Measurements from ENCODE around the gene VAMP5.
"Not testable (repeated sequence)": the region's sequence is repeated elsewhere in the genome, so short reads cannot be mapped to it uniquely, and the experiment has no call there.

The VAMP5 gene

DNA sequence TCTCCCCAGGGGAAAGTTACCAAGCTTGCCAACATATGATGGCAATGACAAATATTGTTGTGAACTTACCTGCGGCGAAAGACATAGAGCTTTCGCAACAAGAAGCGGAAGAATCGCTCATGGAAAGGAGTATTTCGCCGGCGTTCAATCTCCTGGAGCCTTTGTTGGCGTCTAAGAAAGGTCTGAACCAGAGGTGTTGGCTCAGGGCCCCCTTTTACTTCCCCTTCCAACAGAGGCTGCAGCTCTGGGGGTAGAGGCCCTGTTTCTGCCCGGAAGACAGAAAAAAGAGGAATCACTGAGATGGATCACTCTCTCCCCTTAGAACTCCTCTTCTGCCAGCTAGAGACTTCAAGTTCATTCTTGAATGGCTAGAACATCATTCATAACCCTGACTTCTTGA lies 33.7 kb upstream of the VAMP5 start:
- no peak for DNase-seq (ENCODE audit: low spot score)

DNA sequence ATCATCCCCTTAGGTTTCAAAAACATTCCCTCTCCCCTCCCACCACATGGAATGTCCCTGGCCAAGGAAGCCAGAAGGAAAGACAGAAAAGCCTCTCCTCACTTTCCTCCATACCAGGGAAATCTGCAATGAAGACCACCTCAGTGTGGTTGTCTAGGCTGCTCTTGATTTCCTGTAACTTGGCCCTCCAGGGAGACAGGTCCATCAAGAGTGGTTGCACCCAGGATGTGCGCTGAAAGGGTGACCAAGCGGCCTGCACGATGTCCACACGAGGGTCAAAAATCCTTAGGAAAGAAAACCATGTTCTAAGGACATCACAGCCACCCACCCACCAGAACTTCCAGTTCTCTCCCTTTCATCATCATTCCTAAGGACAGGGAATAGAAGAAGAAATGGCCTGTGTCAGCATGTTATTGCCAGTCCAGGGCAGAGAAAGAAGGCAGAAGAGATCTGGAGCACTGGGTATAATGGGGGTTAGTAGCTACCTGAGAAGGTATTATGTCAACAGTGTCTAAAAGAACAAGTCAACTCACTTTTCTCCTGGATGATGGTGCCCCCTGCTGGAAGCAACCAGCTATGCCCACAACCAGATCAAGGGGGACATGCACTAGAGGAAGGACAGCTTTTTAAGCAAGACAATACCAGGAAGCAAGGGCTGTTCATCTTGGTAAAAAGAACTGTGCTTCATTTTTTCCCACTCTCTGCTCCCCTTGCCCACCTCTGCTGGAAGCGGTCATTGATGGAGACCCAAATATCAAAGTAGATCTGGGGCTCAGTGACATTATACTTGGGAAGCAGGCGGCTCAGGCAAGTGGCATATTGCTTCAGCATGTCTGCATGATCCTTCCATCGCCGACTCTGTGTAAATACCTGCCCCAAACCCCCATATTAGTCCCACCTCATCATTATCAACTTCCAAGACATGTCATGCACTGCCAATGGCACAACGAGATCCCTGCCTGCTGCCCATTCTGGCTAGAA lies 32.2 kb upstream of the VAMP5 start:
- DNase-seq (ENCODE audit: low spot score), result peak; percentile 81

DNA sequence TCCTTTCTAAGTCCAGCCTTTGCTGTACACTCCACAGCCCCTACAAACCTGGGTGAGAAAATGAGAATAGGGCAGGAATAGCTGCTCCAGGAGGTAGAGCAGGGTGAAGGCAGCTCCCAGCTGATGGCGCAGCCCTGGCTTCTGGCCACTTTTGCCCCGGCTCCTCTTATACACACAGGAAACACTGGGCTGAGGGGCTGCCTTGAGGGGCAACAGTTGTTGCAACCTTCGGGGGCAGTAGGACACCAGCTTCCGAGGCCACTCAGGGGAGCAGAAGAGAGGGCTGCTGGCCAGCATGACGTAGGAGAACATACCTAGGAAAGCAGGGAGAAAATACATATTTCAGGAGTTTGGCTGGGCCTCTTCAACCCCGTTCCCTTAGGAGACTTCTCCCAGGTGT lies 31.0 kb upstream of the VAMP5 start:
- no peak for DNase-seq (ENCODE audit: low spot score)

DNA sequence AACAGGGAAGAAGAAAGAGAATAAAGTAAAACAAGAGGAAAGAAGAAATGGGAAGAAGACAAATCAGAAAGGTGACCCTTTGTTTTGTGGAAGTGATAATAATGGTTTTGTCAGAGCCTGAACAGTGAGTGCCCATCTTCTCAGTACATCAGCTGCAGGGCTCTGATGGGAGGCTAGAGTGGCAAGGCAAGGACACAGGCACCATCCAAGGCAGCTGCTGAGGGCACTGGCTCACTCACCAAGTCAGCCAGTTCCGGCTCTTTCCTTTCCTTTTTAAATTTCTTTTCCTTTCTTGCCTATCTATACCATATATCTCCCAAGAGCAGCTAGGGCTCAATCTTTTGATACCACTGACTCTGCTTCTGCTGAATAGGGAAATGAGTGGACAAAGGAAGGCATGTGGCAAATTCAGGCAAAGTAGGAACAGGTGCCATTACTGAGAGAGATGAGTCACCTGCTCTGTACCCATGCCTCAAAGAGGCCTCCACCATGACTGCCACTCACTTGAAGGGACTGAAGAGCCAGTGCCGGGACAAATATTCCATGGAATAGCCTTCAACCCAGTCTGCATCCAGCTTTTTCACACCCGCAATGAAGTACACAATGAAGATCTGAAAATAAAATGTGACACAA lies 29.1 kb upstream of the VAMP5 start:
- no peak for DNase-seq (ENCODE audit: low spot score)

DNA sequence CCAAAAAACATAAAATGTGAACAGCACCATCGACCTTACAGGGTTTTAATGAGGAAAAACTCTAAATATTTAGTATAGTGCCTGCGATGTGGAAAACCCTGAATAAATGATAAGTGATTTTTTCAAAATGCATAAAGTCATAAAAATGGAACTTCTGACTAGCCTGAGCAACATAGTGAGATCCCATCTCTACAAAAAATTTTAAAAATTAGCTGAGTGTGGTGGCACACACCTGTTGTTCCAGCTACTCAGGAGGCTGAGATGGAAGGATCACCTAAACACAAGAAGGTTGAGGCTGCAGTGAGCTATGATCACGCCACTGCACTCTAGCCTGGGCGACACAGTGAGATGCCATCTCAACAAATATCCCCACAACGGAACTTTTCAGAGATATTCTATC lies 27.1 kb upstream of the VAMP5 start:
- DNase-seq (ENCODE audit: low spot score), result no peak

DNA sequence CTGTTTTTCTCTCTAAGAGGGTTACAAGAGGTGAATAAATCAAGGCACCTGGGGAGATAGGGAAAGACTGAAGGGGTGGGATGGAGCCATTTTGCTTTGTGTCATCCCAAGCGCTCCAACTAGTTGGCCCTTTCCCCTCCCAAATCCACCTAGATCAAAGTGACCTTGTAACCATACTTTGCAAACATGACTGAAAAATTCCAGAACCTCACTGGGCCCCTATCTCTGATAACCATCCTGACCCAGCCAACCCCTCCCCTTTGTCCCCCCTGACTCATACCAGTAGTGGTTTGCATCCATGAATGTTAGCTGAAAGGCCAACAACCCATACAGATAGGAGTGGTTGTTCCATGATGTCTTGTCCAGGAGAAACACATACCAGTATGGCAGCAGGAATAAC lies 26.1 kb upstream of the VAMP5 start:
- DNase-seq (ENCODE audit: low spot score), result no peak

DNA sequence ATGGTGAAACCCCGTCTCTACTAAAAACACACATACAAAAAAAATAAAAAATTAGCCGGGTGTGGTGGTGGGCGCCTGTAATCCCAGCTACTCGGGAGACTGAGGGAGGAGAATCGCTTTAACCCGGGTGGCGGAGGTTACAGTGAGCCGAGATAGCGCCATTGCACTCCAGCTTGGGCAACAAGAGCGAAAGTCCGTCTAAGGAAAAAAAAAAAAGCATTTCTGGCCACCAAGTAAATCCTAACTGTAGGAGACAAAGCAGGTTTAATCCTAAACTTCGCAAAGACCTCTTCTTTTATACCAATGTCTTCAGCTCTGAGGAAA lies 23.9 kb upstream of the VAMP5 start:
- DNase-seq (ENCODE audit: low spot score), result not testable (repeated sequence)

DNA sequence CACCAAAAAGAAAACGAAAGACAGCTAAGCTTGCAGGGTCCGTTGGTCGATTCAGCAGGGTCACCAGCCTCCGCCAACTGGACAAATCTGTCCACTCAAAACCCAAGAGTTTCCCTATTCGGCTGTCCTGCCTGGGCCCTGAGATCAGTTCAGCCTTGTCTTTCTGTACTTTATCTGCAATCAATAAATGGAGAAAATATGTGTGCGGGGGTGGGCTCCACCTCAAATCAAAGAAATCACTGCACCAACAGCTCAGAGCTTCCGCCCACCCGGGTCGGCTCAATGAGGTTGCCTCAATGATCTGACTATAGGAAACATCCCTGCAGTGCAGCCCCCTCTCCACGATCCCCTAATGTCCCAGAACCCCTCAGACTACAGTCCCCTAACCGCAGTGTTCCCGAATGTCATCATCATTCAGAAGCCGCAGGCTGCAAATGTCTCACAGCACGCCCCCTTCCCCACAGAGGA lies 23.4 kb upstream of the VAMP5 start:
- no peak for DNase-seq (ENCODE audit: low spot score)

DNA sequence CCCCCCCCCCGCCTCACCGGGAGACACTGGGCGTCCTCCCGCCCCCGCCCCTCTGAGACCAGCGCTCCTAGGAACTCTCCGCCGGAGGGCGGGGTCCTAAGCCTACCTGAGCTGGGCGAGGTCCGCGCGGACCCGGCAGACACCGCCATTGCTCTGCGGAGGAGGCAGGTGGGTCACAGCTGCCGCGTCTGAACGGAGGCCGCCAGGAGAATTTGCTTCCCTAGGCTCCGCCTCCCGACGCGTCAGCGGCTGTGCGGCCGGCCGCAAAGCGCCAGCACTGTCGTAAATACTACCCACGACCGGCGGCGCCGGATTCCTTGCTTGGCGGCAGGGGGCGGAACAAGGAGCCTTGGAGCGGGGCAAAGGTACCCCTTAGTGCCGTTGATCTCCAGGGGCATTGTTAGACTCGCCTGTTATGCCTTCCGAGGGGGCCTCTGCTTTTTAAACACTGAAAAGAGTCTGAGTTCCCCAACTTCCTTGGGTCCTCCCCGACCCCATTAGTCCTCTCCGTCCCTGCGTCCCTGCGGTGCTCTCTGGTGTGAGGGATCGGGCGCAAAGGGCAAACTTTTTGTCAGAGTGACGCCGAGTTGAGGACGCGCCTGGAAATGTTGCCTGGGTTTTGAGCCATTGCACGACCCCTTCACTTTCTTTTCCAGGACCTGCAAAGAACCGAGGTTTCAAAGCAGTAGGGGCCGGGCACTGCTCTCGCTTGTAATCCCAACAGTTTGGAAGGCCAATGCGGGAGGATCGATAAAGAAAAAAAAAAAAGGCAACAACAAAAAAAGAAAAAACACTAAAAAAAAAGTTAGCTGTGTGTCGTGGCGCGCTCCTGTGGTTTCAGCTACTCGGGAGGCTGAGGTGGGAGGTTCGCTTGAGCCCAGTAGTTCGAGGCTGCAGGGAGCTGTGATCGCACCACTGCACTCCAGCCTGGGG lies 22.7 kb upstream of the VAMP5 start, which contains the start of gene GGCX:
GGCX (minus strand) TSS at position 214 of the 933 bp plus-strand sequence; CDS start at position 149, 65 bp downstream.
- peak; percentile 96 for DNase-seq (ENCODE audit: low spot score)

DNA sequence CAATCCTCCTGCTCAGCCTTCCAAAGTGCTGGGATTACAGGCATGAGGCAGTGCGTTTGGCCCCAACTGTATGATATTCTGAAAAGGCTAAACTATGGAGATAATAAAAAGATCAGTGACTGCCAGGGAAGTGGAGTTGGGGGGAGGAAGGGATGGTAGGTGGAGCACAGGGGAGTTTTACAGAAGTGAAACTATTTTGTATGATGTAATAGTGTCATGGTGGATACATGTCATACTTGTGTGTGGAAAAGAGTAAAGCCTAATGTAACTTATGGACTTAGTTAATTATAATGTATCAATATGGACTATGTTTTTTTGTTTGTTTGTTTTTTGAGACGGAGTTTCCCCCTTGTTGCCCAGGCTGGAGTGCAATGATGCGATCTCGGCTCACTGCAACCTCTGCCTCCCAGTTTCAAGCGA lies 20.1 kb upstream of the VAMP5 start:
- no peak for DNase-seq (ENCODE audit: low spot score)

DNA sequence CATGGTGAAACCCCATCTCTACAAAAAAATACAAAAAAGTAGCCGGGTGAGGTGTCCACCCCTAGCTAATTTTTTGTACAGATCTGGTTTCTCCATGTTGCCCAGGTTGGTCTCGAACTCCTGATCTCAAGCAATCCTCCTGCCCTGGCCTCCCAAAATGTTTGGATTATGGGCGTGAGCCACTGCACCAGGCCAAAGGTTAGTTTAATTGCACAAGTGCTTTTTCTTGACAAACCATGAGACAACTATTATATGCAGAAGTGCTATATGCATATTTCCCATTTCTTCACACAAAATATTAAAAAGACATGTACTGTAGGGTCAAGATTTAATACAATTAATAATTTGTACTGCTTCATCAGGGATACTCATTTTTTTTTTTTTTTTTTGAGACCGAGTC lies 18.0 kb upstream of the VAMP5 start:
- no peak for DNase-seq (ENCODE audit: low spot score)

DNA sequence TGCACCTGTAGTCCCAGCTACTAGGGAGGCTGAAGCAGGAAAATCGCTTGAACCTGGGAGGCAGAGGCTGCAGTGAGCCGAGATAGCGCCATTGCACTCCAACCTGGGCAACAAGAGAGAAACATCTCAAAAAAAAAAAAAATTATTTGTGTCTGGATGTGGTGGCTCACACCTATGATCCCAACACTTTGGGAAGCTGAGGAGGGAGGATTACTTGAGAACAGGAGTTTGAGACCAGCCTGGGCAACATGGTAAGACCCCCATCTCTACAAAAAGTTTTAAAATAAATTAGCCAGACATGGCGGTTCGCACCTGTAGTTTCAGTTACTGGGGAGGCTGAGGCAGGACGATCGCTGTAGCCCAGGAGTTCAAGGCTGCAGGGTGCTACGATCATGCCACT lies 8.5 kb upstream of the VAMP5 start:
- no peak for DNase-seq (ENCODE audit: low spot score)

DNA sequence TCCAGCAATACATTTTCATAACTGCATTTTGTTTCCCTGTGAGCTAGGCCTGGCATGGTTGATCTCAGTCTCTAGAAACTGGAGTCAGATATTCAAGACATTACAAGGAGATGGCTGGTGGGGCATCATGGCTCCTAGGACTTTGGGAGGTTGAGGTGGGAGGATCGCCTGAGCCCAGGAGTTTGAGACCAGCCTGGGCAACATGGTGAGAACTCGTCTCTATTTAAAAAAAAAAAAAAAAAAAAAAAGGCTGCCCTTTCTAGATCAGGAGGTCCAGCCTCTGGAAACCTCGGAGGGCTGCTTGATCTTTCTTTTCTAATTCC lies 7.2 kb upstream of the VAMP5 start:
- no peak for DNase-seq (ENCODE audit: low spot score)

DNA sequence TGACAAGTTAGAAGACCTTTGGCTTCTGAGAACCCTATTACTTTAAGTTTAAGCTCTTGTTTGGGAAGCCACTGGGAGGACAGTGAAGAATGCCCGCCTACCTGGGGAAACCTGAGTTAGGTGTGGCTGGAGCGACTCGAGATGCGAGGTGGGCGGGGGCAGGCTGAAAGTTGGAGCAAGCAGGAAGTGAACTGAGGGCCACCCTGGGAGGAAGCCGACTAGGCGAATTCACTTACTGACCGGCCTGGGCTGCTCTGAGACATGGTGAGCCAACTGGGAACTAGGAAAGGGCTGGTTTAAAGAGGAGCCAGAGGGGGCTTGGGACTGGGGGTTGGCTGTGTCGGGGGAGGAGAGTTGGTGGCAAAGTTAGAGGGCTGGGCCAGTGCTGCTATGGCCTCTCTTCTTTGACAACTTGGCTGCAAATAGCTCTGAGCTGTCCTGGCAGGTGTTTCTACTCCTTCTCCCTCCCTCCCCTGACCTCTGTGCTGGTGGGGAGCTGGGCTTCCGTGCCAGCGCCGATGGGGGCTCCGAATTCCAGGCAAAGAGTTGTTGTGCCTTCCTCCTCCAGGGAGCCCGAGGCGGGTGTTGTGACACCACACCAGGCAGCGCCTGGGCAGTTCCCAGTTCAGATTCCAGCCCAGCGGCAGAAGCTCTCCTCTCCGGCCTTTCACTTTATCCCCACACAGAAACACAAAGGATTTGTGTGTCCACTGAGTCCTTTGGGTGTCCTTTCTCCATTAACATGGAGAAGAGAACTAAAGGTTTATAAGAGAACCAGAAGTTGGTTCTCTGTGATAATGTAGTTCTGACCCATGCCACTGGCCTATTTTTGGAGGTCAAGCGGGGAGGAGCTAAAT lies 6.6 kb upstream of the VAMP5 start, which contains the start of gene VAMP8:
VAMP8 (plus strand) TSS at position 201 of the 857 bp plus-strand sequence; CDS start at position 262, 61 bp downstream.
- DNase-seq (ENCODE audit: low spot score), result peak; percentile 75

DNA sequence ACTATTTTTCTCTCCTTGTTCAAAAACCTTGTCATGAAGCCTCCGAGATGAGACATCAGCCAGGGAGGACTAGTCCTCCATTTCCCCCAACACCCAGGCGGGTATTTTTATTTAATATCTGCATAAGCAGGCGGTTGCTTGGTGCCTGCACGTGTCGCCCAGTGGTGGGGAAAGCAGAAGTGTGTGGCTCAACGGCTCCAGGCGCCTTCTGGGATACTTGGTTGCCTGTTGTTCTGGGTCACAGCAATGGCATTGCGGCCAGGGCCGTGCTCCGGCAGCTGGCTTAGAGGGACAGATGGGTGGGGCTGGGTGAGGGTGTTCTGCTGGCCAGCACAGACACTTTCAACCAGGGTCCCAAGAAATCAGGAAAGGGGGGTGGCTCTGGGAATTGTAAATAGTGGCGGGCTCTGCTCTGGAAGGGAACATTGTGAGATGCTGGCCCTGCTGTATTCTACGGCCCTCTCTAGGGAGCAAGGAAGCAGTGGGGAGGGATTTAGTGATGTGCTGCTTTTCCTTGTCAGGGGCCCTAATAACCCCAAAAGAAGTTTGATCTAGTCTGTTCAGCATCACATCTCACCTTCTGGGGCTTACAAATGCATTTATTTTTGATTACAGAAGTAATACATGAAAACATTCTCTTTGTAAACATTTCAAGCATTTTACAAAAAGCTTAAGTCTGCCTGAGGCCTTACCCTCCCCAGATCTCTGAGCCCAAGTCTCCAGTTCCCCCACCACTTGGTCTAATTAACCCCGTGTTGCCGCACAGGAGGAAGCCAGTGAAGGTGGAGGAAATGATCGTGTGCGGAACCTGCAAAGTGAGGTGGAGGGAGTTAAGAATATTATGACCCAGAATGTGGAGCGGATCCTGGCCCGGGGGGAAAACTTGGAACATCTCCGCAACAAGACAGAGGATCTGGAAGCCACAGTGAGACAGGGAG lies 5.7 kb upstream of the VAMP5 start:
- no peak for DNase-seq (ENCODE audit: low spot score)

DNA sequence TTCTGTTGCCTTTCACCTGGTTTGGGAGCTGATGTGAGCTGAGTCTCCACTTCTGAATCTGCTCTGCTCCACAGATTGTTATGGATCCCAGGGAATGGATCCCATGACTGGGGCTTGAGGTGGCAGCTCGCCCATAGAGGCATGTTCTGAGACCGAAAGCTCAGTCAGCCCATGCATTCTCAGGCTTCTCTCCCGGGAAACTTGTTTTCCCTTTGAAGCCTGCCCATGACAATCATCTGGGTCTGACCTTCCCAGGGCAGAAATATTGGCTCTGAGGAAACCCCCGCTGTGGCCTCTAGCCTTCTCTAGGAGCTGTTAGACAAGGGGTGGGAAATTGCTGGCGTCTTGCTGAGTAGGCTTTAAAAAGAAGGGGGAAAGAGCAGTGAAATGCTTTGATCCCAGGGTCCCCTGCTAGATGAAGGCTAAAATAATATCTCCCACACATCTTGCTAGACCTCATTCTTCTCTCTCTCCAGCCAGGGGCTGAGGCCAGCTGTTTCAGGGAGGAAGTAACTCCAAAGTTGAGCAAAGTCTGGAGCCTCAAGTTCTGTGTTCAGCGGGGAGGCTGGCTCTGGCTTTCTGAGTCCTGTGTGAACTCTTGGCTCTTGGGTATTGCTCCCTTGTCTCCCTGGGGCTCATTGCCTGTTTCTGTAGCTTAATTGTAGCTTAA lies 4.8 kb upstream of the VAMP5 start:
- DNase-seq (ENCODE audit: low spot score), result no peak

DNA sequence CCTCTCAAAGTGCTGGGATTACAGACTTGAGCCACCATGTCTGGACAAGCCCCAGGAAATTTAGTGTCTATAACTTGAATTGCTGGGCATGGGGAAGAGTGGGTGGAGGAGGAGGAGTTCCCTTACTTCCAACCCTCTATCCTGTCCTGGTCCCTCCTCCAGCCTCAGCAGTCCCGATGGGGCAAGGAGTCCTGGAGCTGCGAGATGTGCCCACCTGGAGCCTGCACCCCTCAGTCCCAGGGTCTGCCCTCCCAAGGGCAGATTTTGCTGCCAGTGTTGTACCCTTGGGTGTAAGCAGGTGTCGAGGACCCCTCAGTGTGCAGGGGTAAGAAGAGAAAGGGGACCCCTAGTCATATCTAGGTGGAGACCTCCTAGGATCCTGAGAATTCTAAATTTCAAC lies 4.0 kb upstream of the VAMP5 start:
- no peak for DNase-seq (ENCODE audit: low spot score)

DNA sequence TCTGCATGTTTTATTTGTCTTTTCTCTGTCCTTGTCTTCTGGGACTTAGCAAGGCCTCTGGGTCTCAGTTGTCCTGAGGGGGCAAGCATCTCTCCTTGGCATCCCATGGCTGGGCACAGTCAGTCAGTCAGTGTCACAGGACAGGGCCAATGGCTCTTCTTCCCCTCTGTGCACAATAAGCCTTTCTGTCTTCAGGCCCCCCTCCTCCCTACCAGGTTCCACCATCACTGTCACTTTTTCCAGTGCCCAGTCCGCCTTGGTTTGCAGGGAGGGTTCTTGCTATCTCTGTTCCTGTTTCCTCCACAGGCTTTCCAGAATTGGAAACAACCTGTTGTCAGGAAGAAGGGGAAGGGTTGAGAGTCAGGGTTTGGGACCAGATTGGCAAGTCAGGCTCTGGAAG lies 1.7 kb upstream of the VAMP5 start:
- DNase-seq (ENCODE audit: low spot score), result no peak

DNA sequence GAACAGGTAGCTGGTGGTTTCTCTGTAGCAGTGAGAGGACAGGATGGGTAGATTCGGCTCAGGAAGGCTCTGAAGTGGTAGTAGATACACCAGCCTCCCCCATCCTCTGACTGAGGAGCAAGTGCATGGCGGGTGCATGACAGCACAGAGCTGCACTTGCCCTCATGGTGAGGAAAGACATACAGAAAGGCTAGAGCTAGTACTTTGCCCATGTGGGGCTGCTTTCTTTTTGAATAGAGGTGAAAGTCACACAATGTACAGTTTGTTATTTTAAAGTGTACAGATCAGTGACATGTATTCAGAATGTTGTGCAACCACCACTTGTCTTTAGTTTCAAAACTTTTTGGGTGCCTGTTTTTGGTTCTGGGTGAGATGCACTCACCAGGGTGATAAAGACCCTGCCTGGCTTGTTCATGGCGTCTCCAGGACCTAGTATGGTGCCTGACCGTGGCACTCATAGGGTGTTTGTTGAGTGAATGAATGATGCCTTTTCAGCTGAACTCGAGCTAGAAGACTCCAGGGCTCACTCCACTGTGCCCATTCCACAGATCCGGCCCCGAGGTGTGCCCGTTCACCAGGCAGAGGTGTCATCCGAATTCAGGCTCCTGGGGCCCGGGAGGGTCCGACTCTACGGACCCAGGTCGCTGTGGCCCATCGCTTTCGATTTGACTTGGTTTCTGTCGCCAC lies 421 bp upstream of the VAMP5 start:
- no peak for DNase-seq (ENCODE audit: low spot score)
